Neuronal stem cell (in vitro differentiated cells): ENCODE results near the gene TSEN54.

Experiments
- DNase-seq: peaks from one replicate; pipeline ENCODE4 v3.0.0-alpha.2; 2013; ENCODE audit warnings: low spot score
- H2AFZ ChIP-seq: one replicate; pipeline ENCODE4 v1.6.1; 2013; ENCODE audit warnings: mild to moderate bottlenecking, low read length, inconsistent platforms
- H2AK5ac ChIP-seq: 2 replicates; pipeline ENCODE4 v1.6.1; 2013; ENCODE audit warnings: low read depth, mild to moderate bottlenecking, inconsistent platforms, low read length, moderate library complexity, mixed read lengths
- H2BK120ac ChIP-seq: 2 replicates; pipeline ENCODE4 v1.6.1; 2013; ENCODE audit warnings: low read depth, mild to moderate bottlenecking, inconsistent platforms, low read length, moderate library complexity, mixed read lengths
- H2BK12ac ChIP-seq: one replicate; pipeline ENCODE4 v1.6.1; 2013; ENCODE audit warnings: low read length, inconsistent platforms
- H2BK15ac ChIP-seq: 2 replicates; pipeline ENCODE4 v1.6.1; 2013; ENCODE audit warnings: mild to moderate bottlenecking, low read length, inconsistent platforms, mixed read lengths
- H2BK5ac ChIP-seq: one replicate; pipeline ENCODE4 v1.6.1; 2013; ENCODE audit warnings: inconsistent platforms, mild to moderate bottlenecking, low read length, moderate library complexity
- H3K14ac ChIP-seq: one replicate; pipeline ENCODE4 v1.6.1; 2013; ENCODE audit warnings: low read length, inconsistent platforms
- H3K18ac ChIP-seq: 2 replicates; pipeline ENCODE4 v1.6.1; 2013; ENCODE audit warnings: low read length, inconsistent platforms
- H3K23ac ChIP-seq: 2 replicates; pipeline ENCODE4 v1.6.1; 2013; ENCODE audit warnings: low read depth, mild to moderate bottlenecking, mixed read lengths, low read length, inconsistent platforms; ENCODE audit not compliant: poor library complexity
- H3K27ac ChIP-seq: replicated peaks from 3 replicates; pipeline ENCODE4 v1.5.1; 2013; ENCODE audit warnings: low read length, inconsistent platforms
- H3K27me3 ChIP-seq, 3 experiments: 2 replicates each; pipeline ENCODE4 v1.6.1; 2013; ENCODE audit warnings: low read length in 3 of 3, mild to moderate bottlenecking in 2 of 3, inconsistent platforms in 1 of 3, low read depth in 1 of 3, mixed read lengths in 1 of 3, moderate library complexity in 1 of 3; ENCODE audit not compliant: control insufficient read depth in 3 of 3, insufficient read depth in 3 of 3
- H3K36me3 ChIP-seq, 2 donors: replicated peaks in 1 of 2; 2 replicates each; pipeline ENCODE4 v1.6.1; 2013; ENCODE audit warnings: low read length in 2 of 2; ENCODE audit not compliant: control insufficient read depth in 2 of 2, insufficient read depth in 2 of 2
- H3K4ac ChIP-seq: 2 replicates; pipeline ENCODE4 v1.6.1; 2013; ENCODE audit warnings: inconsistent platforms, mild to moderate bottlenecking, low read length, moderate library complexity
- H3K4me1 ChIP-seq, 2 donors: 1 replicate in 1 of 2; 2 replicates in 1 of 2; pipeline ENCODE4 v1.6.1; 2013; ENCODE audit warnings: low read length in 2 of 2, low read depth in 1 of 2; ENCODE audit not compliant: control insufficient read depth in 2 of 2, insufficient read depth in 1 of 2
- H3K4me2 ChIP-seq: one replicate; pipeline ENCODE4 v1.6.1; 2013; ENCODE audit warnings: mild to moderate bottlenecking, low read length, inconsistent platforms; ENCODE audit not compliant: insufficient read depth, poor library complexity, severe bottlenecking
- H3K4me3 ChIP-seq, 2 donors: 2 replicates each; pipeline ENCODE4 v1.5.1; 2013; ENCODE audit warnings: low read length in 2 of 2, mild to moderate bottlenecking in 2 of 2, inconsistent platforms in 1 of 2, moderate library complexity in 1 of 2
- H3K79me1 ChIP-seq: one replicate; pipeline ENCODE4 v1.6.1; 2013; ENCODE audit warnings: low read depth, mild to moderate bottlenecking, inconsistent platforms, low read length, moderate library complexity
- H3K9ac ChIP-seq: one replicate; pipeline ENCODE4 v1.6.1; 2013; ENCODE audit warnings: mild to moderate bottlenecking, low read depth, low read length, inconsistent platforms; ENCODE audit not compliant: poor library complexity
- H3K9me3 ChIP-seq, 2 donors: replicated peaks in 1 of 2; 2 replicates each; pipeline versions ENCODE3 to v1.6.1; 2013; ENCODE audit warnings: low read length in 2 of 2, mild to moderate bottlenecking in 2 of 2, inconsistent platforms in 1 of 2, low read depth in 1 of 2, mixed read lengths in 1 of 2, moderate library complexity in 1 of 2; ENCODE audit not compliant: control insufficient read depth in 2 of 2, insufficient read depth in 1 of 2
- H4K8ac ChIP-seq: one replicate; pipeline ENCODE4 v1.6.1; 2013; ENCODE audit warnings: low read depth, mild to moderate bottlenecking, inconsistent platforms, low read length, moderate library complexity
- H4K91ac ChIP-seq: one replicate; pipeline ENCODE4 v1.6.1; 2013; ENCODE audit warnings: low read length, low read depth, mild to moderate bottlenecking, inconsistent platforms; ENCODE audit not compliant: poor library complexity
- WGBS, 2 donors: extraction: QIAGEN DNeasy Blood & Tissue Kit; methylation state at CpG; one replicate each; pipeline ENCODE4 v1.1.7; 2013; ENCODE audit warnings: missing lambda C conversion rate in 2 of 2, mixed read lengths in 1 of 2; ENCODE audit not compliant: insufficient read length in 2 of 2, insufficient replicate concordance in 1 of 2; ENCODE audit errors: extremely low coverage in 2 of 2; 5-methylcytosine and 5-hydroxymethylcytosine counted together

TSEN54 gene

DNA sequence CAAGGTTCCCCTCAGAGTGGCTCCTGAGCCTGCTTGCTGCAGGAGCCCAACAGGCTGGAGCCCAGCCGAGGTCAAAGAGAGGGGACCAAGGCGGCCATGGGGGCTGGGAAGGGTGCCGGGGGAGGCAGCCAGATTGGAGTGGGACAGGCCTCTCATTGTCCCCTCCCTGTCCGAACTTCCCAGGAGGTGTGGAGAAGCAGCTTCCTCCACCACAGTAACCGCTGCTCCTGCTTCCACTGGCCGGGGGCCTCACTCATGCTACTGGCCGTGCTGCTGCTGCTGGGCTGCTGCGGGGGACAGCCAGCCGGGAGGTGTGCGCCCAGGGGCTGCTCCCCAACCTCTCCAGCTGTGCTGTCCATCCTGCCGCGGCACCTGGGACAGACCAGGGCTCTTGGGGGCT, 30.6 kb upstream of the TSEN54 start:
- Histone ChIP-seq H3K4me3 (no peak overlapping the region), H3K27ac (no peak overlapping the region), H3K36me3 (peaks cover 4 to 37% of the 10 kb centered on the region in 2 donors), H3K23ac (peak overlapping the region; percentile 67), H4K8ac (no peak overlapping the region), H2BK5ac (peak overlapping the region; percentile 20), H2AFZ (no peak overlapping the region), H2BK120ac (no peak overlapping the region), H3K4ac (no peak overlapping the region), H3K18ac (peak overlapping the region; percentile 67), H3K9ac (no peak overlapping the region), H2AK5ac (no peak overlapping the region), H3K14ac (no peak overlapping the region), H3K27me3 (no peaks in the 10 kb centered on the region), H3K79me1 (no peaks in the 10 kb centered on the region), H3K4me2 (no peak overlapping the region), H4K91ac (peak overlapping the region; percentile 40), H2BK15ac (no peak overlapping the region), H2BK12ac (no peak overlapping the region), H3K4me1 (peaks cover 3 to 11% of the 10 kb centered on the region in 2 donors), H3K9me3 (peaks cover 0 to 1% of the 10 kb centered on the region in 2 donors)
- no peak for DNase-seq
- no CpG with 5 or more reads among the region's 12 CpGs for WGBS, 2 donors

GRCh38 chr17:75486151-75486550, 30.2 kb upstream of the TSEN54 start:
- Histone ChIP-seq H3K4me1 (peaks cover 0 to 7% of the 10 kb centered on the region in 2 donors), H2BK5ac (no peak overlapping the region), H3K36me3 (peaks cover 7 to 41% of the 10 kb centered on the region in 2 donors), H3K4ac (no peak overlapping the region), H3K14ac (no peak overlapping the region), H2BK15ac (no peak overlapping the region), H3K27ac (no peak overlapping the region), H3K4me2 (no peak overlapping the region), H3K9me3 (peaks cover 0 to 1% of the 10 kb centered on the region in 2 donors), H4K8ac (no peak overlapping the region), H2BK120ac (no peak overlapping the region), H2AK5ac (no peak overlapping the region), H2BK12ac (no peak overlapping the region), H3K9ac (no peak overlapping the region), H4K91ac (no peak overlapping the region), H3K27me3 (no peaks in the 10 kb centered on the region), H3K23ac (no peak overlapping the region), H3K79me1 (no peaks in the 10 kb centered on the region), H2AFZ (no peak overlapping the region), H3K18ac (no peak overlapping the region), H3K4me3 (no peak overlapping the region)
- no CpG with 5 or more reads among the region's 14 CpGs for WGBS, 2 donors
- DNase-seq, result no peak

- WGBS, 2 donors, result no CpG with 5 or more reads among the region's 5 CpGs
- peaks cover 11 to 49% of the 10 kb centered on the region in 2 donors for H3K36me3 ChIP-seq
- H2BK12ac ChIP-seq, result no peak overlapping the region
- no peak overlapping the region for H4K91ac ChIP-seq
- H3K4me2 ChIP-seq, result no peak overlapping the region
- H3K4ac ChIP-seq, result no peak overlapping the region
- no peak overlapping the region for H2BK5ac ChIP-seq
- peaks cover 0 to 1% of the 10 kb centered on the region in 2 donors for H3K4me1 ChIP-seq
- H4K8ac ChIP-seq, result no peak overlapping the region
- H3K23ac ChIP-seq, result no peak overlapping the region
- no peak overlapping the region for H3K4me3 ChIP-seq
- H2AFZ ChIP-seq, result no peak overlapping the region
- H3K27ac ChIP-seq, result no peak overlapping the region
- no peak overlapping the region for H2BK15ac ChIP-seq
- no peak overlapping the region for H3K18ac ChIP-seq
- H3K79me1 ChIP-seq, result no peaks in the 10 kb centered on the region
- H2BK120ac ChIP-seq, result no peak overlapping the region
- H2AK5ac ChIP-seq, result peak overlapping the region; percentile 12
- peak overlapping the region; percentile 9 for H3K9ac ChIP-seq
- no peak overlapping the region for H3K14ac ChIP-seq
- DNase-seq, result no peak
- peaks cover 0 to 1% of the 10 kb centered on the region in 2 donors for H3K9me3 ChIP-seq
- no peaks in the 10 kb centered on the region for H3K27me3 ChIP-seq
Measured at GRCh38 chr17:75486951-75487350, 29.4 kb upstream of the TSEN54 start.

DNA sequence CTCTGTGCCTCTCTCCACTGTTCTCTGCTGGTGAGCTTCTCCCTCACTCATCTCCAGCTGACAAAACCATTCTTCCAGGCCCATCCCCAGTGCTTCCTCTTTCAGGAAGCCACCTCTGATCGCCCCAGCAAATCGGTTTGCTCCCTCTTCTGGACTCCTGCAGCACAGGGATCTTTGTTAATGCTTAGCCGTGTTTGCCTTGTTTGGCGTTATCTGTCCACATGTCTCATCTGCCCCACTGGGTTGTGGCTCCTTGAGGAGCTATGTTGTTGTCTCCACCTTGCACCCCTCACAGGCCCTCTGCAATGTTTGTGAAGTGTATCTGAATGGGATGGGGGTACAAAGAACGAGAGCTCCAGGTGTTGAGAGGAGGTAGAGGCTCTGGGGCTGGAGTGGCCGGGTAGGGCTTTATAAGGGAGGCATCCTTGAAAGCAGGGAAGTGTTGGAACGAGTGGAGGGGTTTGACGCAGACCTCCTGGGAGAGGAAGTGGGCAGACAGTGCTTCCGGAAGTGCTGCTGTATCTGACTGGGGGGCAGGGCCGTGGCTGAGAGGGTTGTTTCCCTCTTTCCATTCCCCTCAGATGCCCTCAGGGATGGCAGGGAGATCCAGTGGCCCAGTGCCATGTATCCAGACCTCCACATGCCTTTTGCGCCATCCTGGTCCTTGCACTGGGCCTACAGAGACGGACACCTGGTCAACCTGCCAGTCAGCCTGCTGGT, 28.8 kb upstream of the TSEN54 start:
- H2AFZ ChIP-seq, result no peak overlapping the region
- no CpG with 5 or more reads among the region's 12 CpGs for WGBS, 2 donors
- no peak overlapping the region for H3K4me3 ChIP-seq
- no peaks in the 10 kb centered on the region for H3K79me1 ChIP-seq
- H2BK12ac ChIP-seq, result no peak overlapping the region
- no peak overlapping the region for H2BK5ac ChIP-seq
- H3K14ac ChIP-seq, result no peak overlapping the region
- no peak overlapping the region for H3K27ac ChIP-seq
- no peak overlapping the region for H3K18ac ChIP-seq
- no peak overlapping the region for H3K9ac ChIP-seq
- no peak overlapping the region for H4K8ac ChIP-seq
- H3K4ac ChIP-seq, result peak overlapping the region; percentile 59
- no peak for DNase-seq
- H3K36me3 ChIP-seq, result peaks cover 15 to 52% of the 10 kb centered on the region in 2 donors
- peaks cover 0 to 1% of the 10 kb centered on the region in 2 donors for H3K9me3 ChIP-seq
- no peak overlapping the region for H2BK15ac ChIP-seq
- H2BK120ac ChIP-seq, result no peak overlapping the region
- no peak overlapping the region for H4K91ac ChIP-seq
- H3K23ac ChIP-seq, result peak overlapping the region; percentile 82
- H3K4me2 ChIP-seq, result no peak overlapping the region
- H2AK5ac ChIP-seq, result peak overlapping the region; percentile 77
- H3K27me3 ChIP-seq, result no peaks in the 10 kb centered on the region
- peaks cover 0 to 1% of the 10 kb centered on the region in 2 donors for H3K4me1 ChIP-seq
